ACHN (cell line): Measurements from ENCODE around the gene OOSP4B.
"Not testable (repeated sequence)": the region's sequence is repeated elsewhere in the genome, so short reads cannot be mapped to it uniquely, and the experiment has no call there.

Source experiments
- DNase-seq: peaks from one replicate; pipeline ENCODE4 v3.0.0-alpha.2; 2015
- in situ Hi-C: cut with HindIII; loops from 2 replicates; pipeline ENCODE4 v1.10.0; 2017; ENCODE audit warnings: low sequenced_read_pairs, low pct_ligation_motif_present, low pct_unique_long_range_greater_than_20kb

The OOSP4B gene

DNA sequence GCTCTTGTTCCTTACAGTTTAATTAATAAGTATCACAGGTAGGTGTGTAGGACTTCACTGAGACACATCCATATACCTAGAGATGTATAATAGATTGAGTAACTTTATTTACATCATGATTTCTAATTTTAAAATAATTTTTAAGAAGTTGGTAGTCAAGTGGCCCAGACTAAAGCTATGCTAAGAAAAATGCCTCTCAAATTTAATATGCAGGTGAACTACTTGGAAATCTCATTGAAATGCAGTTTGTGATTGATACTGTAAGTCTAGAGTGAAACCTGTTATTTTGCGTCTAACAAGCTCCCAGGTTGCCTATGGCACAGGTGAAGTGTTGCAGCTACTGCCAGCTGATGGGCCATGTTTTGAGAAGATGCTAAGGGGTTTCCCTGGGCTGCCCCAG, at the start of gene OOSP4B:
OOSP4B (plus strand) TSS at position 301 of the 400 bp plus-strand sequence.
- in situ Hi-C loops, result no loop called here
- no peak for DNase-seq

- no peak for DNase-seq
- in situ Hi-C loops, result no loop called here
These were observed 49.1 kb upstream of the OOSP4B start for GRCh38 chr11:59967677-59968394.

GRCh38 chr11:59968395-59968783, 48.6 kb upstream of the OOSP4B start:
- no peak for DNase-seq
- in situ Hi-C loops, result no loop called here

- in situ Hi-C loops, result no loop called here
- no peak for DNase-seq
These were observed 43.9 kb upstream of the OOSP4B start for GRCh38 chr11:59973097-59973496.

DNA sequence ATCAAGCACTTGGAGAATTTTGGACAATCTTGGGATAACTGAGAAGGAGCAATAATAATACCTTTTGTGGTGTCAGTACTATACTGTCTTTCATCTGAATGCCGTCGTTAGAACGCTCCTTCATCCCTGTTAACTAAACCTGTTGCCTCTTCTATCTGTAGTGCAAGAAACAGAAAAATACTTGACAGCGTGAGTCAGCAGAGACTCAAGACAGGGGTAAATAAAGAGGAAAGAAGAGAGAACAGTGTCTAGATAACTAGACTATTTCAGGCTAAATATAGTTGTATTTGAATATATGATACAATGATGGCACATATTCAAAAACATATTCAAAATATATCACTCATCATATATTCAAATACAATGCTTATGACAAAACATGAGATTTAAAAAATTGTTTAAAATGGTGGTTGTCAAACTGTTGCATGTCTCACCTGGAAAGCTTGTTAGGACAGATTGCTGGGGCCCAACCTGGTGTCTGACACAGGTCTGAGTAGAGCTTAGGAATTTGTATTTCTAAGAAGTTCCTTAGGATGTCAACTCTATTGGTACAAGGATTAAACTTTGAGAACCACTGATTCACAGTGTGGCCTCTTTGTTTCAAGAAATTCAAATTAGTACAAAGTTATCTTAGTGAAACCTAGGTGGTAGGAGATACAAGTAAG, 35.7 kb upstream of the OOSP4B start:
- DNase-seq, result no peak

DNA sequence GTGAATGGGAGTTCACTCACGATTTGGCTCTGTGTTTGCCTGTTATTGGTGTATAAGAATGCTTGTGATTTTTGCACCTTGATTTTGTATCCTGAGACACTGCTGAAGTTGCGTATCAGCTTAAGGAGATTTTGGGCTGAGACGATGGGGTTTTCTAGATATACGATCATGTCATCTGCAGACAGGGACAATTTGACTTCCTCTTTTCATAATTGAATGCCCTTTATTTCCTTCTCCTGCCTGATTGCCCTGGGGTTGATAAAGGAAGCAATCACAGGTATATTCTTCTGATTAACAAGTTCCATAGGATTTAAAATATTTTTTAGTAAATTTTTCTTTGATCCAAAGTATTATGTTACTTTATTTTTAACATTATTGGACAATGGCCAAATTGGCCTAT, 34.9 kb upstream of the OOSP4B start:
- DNase-seq, in situ Hi-C loops: not testable (repeated sequence)

More for the DNA sequence above, 35.7 kb upstream of the OOSP4B start:
- in situ Hi-C loops, result no loop called here

- no peak for DNase-seq
- in situ Hi-C loops, result no loop called here
These were observed 33.8 kb upstream of the OOSP4B start for GRCh38 chr11:59983212-59983611.

DNA sequence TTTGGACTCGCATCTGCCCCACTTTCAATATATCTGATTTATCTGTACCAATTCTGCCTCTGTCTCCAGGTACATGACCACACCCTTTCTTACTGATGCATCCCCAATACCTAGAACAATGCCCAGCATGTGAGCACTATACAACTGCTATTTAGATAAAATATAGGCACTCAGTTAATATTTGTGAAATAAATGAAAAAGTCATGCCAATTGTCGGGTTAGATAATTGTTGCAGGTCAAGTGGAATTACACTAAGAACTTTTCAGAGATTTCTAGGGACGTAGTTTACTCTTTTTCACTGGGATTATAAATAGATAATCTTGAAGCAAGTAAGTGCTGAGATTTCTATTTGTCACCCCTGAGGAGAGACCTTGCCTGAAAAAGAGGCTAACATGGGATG, 32.6 kb upstream of the OOSP4B start:
- no peak for DNase-seq
- in situ Hi-C loops, result no loop called here

DNA sequence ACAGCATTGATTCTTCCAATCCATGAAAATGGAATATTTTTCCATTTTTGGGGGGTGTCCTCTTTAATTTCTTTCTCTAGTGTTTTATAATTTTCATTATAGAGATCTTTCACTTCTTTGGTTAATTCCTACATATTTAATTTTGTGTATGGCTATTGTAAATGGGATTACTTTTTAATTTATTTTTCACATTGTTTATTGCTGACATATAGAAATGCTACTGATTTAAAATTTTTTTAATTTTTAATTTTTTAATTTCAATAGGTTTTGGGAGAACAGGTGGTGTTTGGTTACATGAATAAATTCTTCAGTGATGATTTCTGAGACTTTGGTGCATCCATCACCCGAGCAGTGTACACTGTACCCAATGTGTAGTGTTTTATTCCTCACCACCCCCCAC, 26.6 kb upstream of the OOSP4B start:
- in situ Hi-C loops, result no loop called here
- no peak for DNase-seq

- in situ Hi-C loops, result no loop called here
- DNase-seq, result no peak
These were observed 24.6 kb upstream of the OOSP4B start for GRCh38 chr11:59992425-59992824.

GRCh38 chr11:59997800-59998199, 19.2 kb upstream of the OOSP4B start:
- DNase-seq, result no peak
- in situ Hi-C loops, result no loop called here

- DNase-seq, result no peak
- in situ Hi-C loops, result no loop called here
These were observed 17.3 kb upstream of the OOSP4B start for GRCh38 chr11:59999691-60000090.

DNA sequence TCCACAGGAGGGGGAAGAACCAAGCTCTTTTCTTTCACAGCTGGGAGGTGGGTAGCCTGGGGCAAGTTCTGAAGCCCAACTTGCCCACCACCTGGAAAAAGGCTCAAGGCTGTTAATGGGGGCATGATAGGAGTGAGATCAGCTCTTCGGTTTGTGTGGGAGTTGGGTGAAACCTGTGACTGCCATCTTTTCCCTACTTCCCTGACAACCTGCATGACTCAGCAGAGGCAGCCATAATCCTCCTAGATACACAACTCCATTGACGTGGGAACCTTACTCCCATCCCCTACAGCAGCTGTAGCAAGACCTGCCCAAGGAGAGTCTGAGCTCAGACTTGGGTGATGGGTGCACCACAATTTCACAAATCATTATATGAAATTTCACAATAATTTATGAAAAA, 13.3 kb upstream of the OOSP4B start:
- no peak for DNase-seq
- in situ Hi-C loops, result no loop called here

- DNase-seq, result no peak
- in situ Hi-C loops, result no loop called here
These were observed 11.6 kb upstream of the OOSP4B start for GRCh38 chr11:60005360-60005759.

GRCh38 chr11:60018058-60018457, 1.1 kb downstream of the OOSP4B start:
- DNase-seq, result no peak
- in situ Hi-C loops, result no loop called here

DNA sequence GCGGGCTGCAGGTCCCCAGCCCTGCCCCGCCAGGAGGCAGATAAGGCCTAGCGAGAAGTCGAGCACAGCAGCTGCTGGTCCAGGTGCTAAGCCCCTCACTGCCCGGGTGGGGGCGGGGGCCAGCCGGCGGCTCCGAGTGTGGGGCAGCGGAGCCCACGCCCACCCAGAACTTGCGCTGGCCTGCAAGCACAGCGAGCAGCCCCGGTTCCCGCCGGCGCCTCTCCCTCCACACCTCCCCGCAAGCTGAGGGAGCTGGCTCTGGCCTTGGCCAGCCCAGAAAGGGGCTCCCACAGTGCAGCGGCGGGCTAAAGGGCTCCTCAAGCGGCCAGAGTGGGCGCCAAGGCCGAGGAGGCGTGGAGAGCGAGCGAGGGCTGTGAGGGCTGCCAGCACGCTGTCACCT, 3.4 kb downstream of the OOSP4B start:
- DNase-seq, in situ Hi-C loops: not testable (repeated sequence)

GRCh38 chr11:60029015-60029632, 12.1 kb downstream of the OOSP4B start:
- no peak for DNase-seq
- in situ Hi-C loops, result no loop called here

- in situ Hi-C loops, result no loop called here
- no peak for DNase-seq
These were observed 23.1 kb downstream of the OOSP4B start, which contains the start of gene OOSP2 for GRCh38 chr11:60040109-60040508. TSS of gene OOSP2 (plus strand) at chr11:60040409. CDS start at chr11:60040460, 51 bp downstream.

DNA sequence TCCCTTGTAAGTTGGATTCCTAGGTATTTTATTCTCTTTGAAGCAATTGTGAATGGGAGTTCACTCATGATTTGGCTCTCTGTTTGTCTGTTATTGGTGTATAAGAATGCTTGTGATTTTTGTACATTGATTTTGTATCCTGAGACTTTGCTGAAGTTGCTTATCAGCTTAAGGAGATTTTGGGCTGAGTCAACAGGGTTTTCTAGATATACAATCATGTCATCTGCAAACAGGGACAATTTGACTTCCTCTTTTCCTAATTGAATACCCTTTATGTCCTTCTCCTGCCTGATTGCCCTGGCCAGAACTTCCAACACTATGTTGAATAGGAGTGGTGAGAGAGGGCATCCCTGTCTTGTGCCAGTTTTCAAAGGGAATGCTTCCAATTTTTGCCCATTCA, 33.4 kb downstream of the OOSP4B start:
- DNase-seq, in situ Hi-C loops: not testable (repeated sequence)

GRCh38 chr11:60050839-60051238, 33.9 kb downstream of the OOSP4B start:
- DNase-seq, in situ Hi-C loops: not testable (repeated sequence)
